Measurements from ENCODE around the gene CD300LD. TPM values are rescaled to one million over a fixed set of nuclear protein-coding genes. Genes with fewer than 3 reads are reported as not detected.
"Not testable (repeated sequence)": the region's sequence is repeated elsewhere in the genome, so short reads cannot be mapped to it uniquely, and the experiment has no call there.

CD300LD gene
- total RNA-seq (not detected), polyA plus RNA-seq (not detected)

GRCh38 chr17:74592087-74592990 is at the start of gene CD300LD:
Gene CD300LD, minus strand, starts transcription at chr17:74592283. Its CDS starts 81 bp downstream, at chr17:74592202.
- WGBS, result 76% methylated on average over 14 of the region's 14 CpGs
- no peaks in the 10 kb centered on the region for H3K36me3 ChIP-seq (ENCODE audit: insufficient read depth)
- no peak for DNase-seq (ENCODE audit: extremely low spot score)
- H3K27ac ChIP-seq (ENCODE audit: low read depth), result no peak within 1 kb of the TSS
- no peaks in the 10 kb centered on the region for H3K4me1 ChIP-seq (ENCODE audit: insufficient read depth)
- no peak within 1 kb of the TSS for H3K4me3 ChIP-seq (ENCODE audit: low read depth, low read length)

DNA sequence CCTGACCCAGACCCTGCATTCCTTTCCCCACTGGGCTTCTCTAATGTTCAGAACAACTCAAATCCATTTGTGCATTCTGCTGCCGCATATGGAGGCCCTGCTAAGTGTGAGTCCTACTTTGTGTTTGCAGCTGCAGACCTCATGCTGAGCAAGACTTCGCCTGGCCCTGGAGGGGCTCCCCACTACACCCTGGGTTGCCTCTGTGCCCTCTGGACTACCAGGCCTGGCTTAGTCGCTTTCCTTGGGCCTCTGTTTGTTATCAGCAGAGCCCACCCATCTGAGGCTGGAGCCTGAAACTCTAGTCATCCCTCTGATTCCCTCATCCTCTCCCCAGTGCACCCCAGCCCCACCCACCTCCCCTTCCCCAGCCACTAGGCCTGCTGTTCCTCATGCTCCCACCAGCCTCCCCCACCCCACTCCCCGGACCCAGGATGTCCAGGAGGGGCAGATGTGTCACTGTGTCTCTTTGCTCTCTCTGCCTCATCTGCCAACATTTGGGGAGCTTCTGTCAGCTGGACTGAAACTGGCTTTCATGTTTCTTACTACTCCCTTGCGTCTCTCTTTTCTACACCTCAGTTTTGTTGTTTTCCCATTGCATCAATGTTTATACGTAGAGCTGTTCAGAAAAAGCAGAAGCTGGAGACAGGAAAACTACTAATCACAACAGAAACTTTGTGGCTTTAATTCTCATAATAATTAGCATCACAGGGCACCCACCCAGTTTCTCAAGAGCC is 49.3 kb upstream of the CD300LD start:
- Histone ChIP-seq H3K36me3 (ENCODE audit: insufficient read depth) (no peaks in the 10 kb centered on the region), H3K4me1 (ENCODE audit: insufficient read depth) (no peaks in the 10 kb centered on the region)
- WGBS, result 54% methylated on average over 6 of the region's 6 CpGs

GRCh38 chr17:74639704-74640151 is 47.6 kb upstream of the CD300LD start:
- Histone ChIP-seq H3K36me3 (ENCODE audit: insufficient read depth) (no peaks in the 10 kb centered on the region), H3K4me3 (ENCODE audit: low read depth, low read length) (no peak overlapping the region), H3K4me1 (ENCODE audit: insufficient read depth) (no peaks in the 10 kb centered on the region), H3K27ac (ENCODE audit: low read depth) (no peak overlapping the region)
- 66% methylated on average over 10 of the region's 10 CpGs for WGBS
- DNase-seq (ENCODE audit: extremely low spot score), result no peak

More for the DNA sequence above, 49.3 kb upstream of the CD300LD start:
- no peak overlapping the region for H3K4me3 ChIP-seq (ENCODE audit: low read depth, low read length)
- no peak for DNase-seq (ENCODE audit: extremely low spot score)
- no peak overlapping the region for H3K27ac ChIP-seq (ENCODE audit: low read depth)

- no peaks in the 10 kb centered on the region for H3K36me3 ChIP-seq (ENCODE audit: insufficient read depth)
- H3K4me3 ChIP-seq (ENCODE audit: low read depth, low read length), result no peak overlapping the region
- WGBS, result 26% methylated on average over 2 of the region's 2 CpGs
- H3K27ac ChIP-seq (ENCODE audit: low read depth), result no peak overlapping the region
- no peaks in the 10 kb centered on the region for H3K4me1 ChIP-seq (ENCODE audit: insufficient read depth)
- DNase-seq (ENCODE audit: extremely low spot score), result no peak
These were observed 45.8 kb upstream of the CD300LD start for GRCh38 chr17:74637926-74638325.

- H3K4me1 ChIP-seq (ENCODE audit: insufficient read depth), result no peaks in the 10 kb centered on the region
- no peaks in the 10 kb centered on the region for H3K36me3 ChIP-seq (ENCODE audit: insufficient read depth)
- no peak overlapping the region for H3K27ac ChIP-seq (ENCODE audit: low read depth)
- WGBS, result 57% methylated on average over 11 of the region's 11 CpGs
- no peak overlapping the region for H3K4me3 ChIP-seq (ENCODE audit: low read depth, low read length)
- no peak for DNase-seq (ENCODE audit: extremely low spot score)
These were observed 45.2 kb upstream of the CD300LD start for GRCh38 chr17:74637265-74637664.

- not testable (repeated sequence) for H3K4me1 ChIP-seq (ENCODE audit: insufficient read depth); H3K36me3 ChIP-seq (ENCODE audit: insufficient read depth); H3K4me3 ChIP-seq (ENCODE audit: low read depth, low read length); DNase-seq (ENCODE audit: extremely low spot score); H3K27ac ChIP-seq (ENCODE audit: low read depth)
- 42% methylated on average over 10 of the region's 10 CpGs for WGBS
These were observed 44.5 kb upstream of the CD300LD start for GRCh38 chr17:74636541-74637085.

GRCh38 chr17:74635418-74635817 is 43.3 kb upstream of the CD300LD start:
- H3K4me3 ChIP-seq (ENCODE audit: low read depth, low read length), result no peak overlapping the region
- H3K27ac ChIP-seq (ENCODE audit: low read depth), result no peak overlapping the region
- H3K36me3 ChIP-seq (ENCODE audit: insufficient read depth), result no peaks in the 10 kb centered on the region
- H3K4me1 ChIP-seq (ENCODE audit: insufficient read depth), result no peaks in the 10 kb centered on the region
- WGBS, result 24% methylated on average over 13 of the region's 13 CpGs
- DNase-seq (ENCODE audit: extremely low spot score), result no peak

- no peaks in the 10 kb centered on the region for H3K36me3 ChIP-seq (ENCODE audit: insufficient read depth)
- DNase-seq (ENCODE audit: extremely low spot score), result no peak
- 63% methylated on average over 8 of the region's 8 CpGs for WGBS
- no peaks in the 10 kb centered on the region for H3K4me1 ChIP-seq (ENCODE audit: insufficient read depth)
- no peak overlapping the region for H3K27ac ChIP-seq (ENCODE audit: low read depth)
- H3K4me3 ChIP-seq (ENCODE audit: low read depth, low read length), result no peak overlapping the region
These were observed 41.2 kb upstream of the CD300LD start for GRCh38 chr17:74633326-74633725.

- no peak for DNase-seq (ENCODE audit: extremely low spot score)
- WGBS, result 71% methylated on average over 9 of the region's 9 CpGs
- no peak overlapping the region for H3K4me3 ChIP-seq (ENCODE audit: low read depth, low read length)
- H3K4me1 ChIP-seq (ENCODE audit: insufficient read depth), result no peaks in the 10 kb centered on the region
- H3K27ac ChIP-seq (ENCODE audit: low read depth), result no peak overlapping the region
- no peaks in the 10 kb centered on the region for H3K36me3 ChIP-seq (ENCODE audit: insufficient read depth)
These were observed 40.5 kb upstream of the CD300LD start for GRCh38 chr17:74632617-74633016.

DNA sequence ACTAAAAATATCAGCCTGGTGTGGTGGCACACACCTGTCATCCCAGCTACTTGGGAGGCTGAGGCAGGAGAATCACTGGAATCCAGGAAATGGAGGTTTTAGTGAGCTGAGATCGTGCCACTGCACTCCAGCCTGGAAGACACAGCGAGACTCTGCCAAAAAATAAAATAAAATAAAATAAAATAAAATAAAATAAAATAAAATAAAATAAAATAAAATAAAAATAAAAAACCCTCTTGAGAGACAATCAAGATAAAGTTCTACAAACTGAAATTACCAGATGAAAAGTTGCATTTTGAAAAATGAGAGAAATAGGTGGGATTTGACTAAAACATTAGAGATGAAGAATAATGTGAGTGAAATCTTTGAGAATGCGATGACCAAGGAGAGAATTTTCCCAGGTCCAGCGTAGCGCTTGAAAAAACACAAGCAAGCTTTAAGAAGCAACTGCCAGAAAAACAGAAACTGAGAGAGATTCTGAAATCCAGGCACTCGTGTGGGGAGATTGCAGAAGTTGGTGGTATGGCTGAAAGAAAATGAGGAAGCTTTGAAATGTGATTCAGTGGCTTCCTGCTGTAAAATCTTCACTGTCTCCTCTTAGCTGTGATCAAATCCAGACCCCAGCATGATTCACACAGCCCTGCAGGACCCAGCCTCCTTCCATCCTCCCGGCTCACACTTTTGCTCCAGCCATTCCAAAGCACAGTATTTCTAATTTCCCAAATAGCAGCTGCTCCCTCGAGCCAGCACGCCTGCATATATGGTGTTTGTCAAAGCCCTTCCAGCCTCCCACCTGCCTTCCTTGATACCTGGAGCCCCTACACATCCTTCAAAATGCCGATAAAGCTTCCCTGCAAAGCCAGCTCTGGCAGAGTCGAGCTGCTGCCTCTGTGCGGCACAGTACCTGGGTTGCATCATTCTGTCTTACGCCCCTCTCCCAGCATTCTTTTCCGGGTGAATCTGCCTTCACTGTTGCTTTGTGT is 39.7 kb upstream of the CD300LD start:
- no peak overlapping the region for H3K4me3 ChIP-seq (ENCODE audit: low read depth, low read length)
- WGBS, result 19% methylated on average over 14 of the region's 14 CpGs
- no peak overlapping the region for H3K27ac ChIP-seq (ENCODE audit: low read depth)
- DNase-seq (ENCODE audit: extremely low spot score), result no peak
- no peaks in the 10 kb centered on the region for H3K36me3 ChIP-seq (ENCODE audit: insufficient read depth)
- H3K4me1 ChIP-seq (ENCODE audit: insufficient read depth), result no peaks in the 10 kb centered on the region

- WGBS, result 85% methylated on average over 14 of the region's 14 CpGs
- H3K36me3 ChIP-seq (ENCODE audit: insufficient read depth); DNase-seq (ENCODE audit: extremely low spot score); H3K4me1 ChIP-seq (ENCODE audit: insufficient read depth); H3K4me3 ChIP-seq (ENCODE audit: low read depth, low read length); H3K27ac ChIP-seq (ENCODE audit: low read depth): not testable (repeated sequence)
These were observed 38.2 kb upstream of the CD300LD start for GRCh38 chr17:74630251-74630650.

- Histone ChIP-seq H3K36me3 (ENCODE audit: insufficient read depth) (no peaks in the 10 kb centered on the region), H3K27ac (ENCODE audit: low read depth) (no peak overlapping the region), H3K4me3 (ENCODE audit: low read depth, low read length) (no peak overlapping the region), H3K4me1 (ENCODE audit: insufficient read depth) (no peaks in the 10 kb centered on the region)
- WGBS, result 25% methylated on average over 3 of the region's 3 CpGs
- DNase-seq (ENCODE audit: extremely low spot score), result no peak
These were observed 33.6 kb upstream of the CD300LD start for GRCh38 chr17:74625661-74626060.

- H3K4me1 ChIP-seq (ENCODE audit: insufficient read depth), result no peaks in the 10 kb centered on the region
- DNase-seq (ENCODE audit: extremely low spot score), result no peak
- H3K27ac ChIP-seq (ENCODE audit: low read depth), result no peak overlapping the region
- no peaks in the 10 kb centered on the region for H3K36me3 ChIP-seq (ENCODE audit: insufficient read depth)
- H3K4me3 ChIP-seq (ENCODE audit: low read depth, low read length), result no peak overlapping the region
- WGBS, result 91% methylated on average over 1 of the region's 1 CpG
These were observed 32.0 kb upstream of the CD300LD start for GRCh38 chr17:74624131-74624530.

Data from urinary bladder (tissue), 4 donors.